CD14-positive monocyte (primary cell): Measurements from ENCODE around the gene MYOC. TPM values are rescaled to one million over a fixed set of nuclear protein-coding genes. Genes with fewer than 3 reads are reported as not detected.

Experiments used
- DNase-seq, 3 donors: peaks; one replicate each; pipeline ENCODE4 v3.0.0-alpha.2; 2011 to 2022
- H2AFZ ChIP-seq: 2 replicates; pipeline ENCODE4 v1.6.0; 2012; ENCODE audit warnings: mild to moderate bottlenecking, low read depth, low read length, inconsistent platforms; ENCODE audit not compliant: insufficient read depth, poor library complexity, severe bottlenecking
- H3K27ac ChIP-seq, 2 donors: 1 replicate in 1 of 2; 2 replicates in 1 of 2; pipeline ENCODE4 v1.5.1; 2012 to 2013; ENCODE audit warnings: low read length in 2 of 2, control low read depth in 1 of 2, inconsistent platforms in 1 of 2, low read depth in 1 of 2, mild to moderate bottlenecking in 1 of 2
- H3K27me3 ChIP-seq, 2 donors: one replicate each; pipeline versions ENCODE4 v1.6.0 to v1.6.1; 2011 to 2013; ENCODE audit warnings: low read length in 2 of 2; ENCODE audit not compliant: control insufficient read depth in 2 of 2, insufficient read depth in 2 of 2
- H3K36me3 ChIP-seq, 2 donors: replicated peaks in 1 of 2; 1 replicate in 1 of 2; 2 replicates in 1 of 2; pipeline versions ENCODE4 v1.5.1 to v1.6.1; 2012 to 2013; ENCODE audit warnings: low read length in 2 of 2, control low read depth in 1 of 2, inconsistent platforms in 1 of 2, mild to moderate bottlenecking in 1 of 2; ENCODE audit not compliant: insufficient read depth in 2 of 2, control insufficient read depth in 1 of 2
- H3K4me1 ChIP-seq, 2 donors: 1 replicate in 1 of 2; 2 replicates in 1 of 2; pipeline versions ENCODE4 v1.5.1 to v1.6.1; 2012 to 2013; ENCODE audit warnings: low read length in 2 of 2, control low read depth in 1 of 2, inconsistent platforms in 1 of 2, mild to moderate bottlenecking in 1 of 2, moderate library complexity in 1 of 2; ENCODE audit not compliant: insufficient read depth in 2 of 2, control insufficient read depth in 1 of 2
- H3K4me2 ChIP-seq: replicated peaks from 2 replicates; pipeline ENCODE3; 2012; ENCODE audit warnings: low read length, moderate library complexity, mild to moderate bottlenecking; ENCODE audit not compliant: poor library complexity, severe bottlenecking; ENCODE audit errors: extremely low read depth
- H3K4me3 ChIP-seq, 3 experiments: fragments of 200-600 bp in 1 of 3; sonication (generic) in 1 of 3; replicated peaks in 1 of 3; 1 replicate in 2 of 3; 2 replicates in 1 of 3; pipeline ENCODE4 v1.5.1; 2011 to 2013; ENCODE audit warnings: low read length in 3 of 3, mild to moderate bottlenecking in 3 of 3, control low read depth in 2 of 3, low read depth in 2 of 3, inconsistent platforms in 1 of 3, moderate library complexity in 1 of 3
- H3K79me2 ChIP-seq: 2 replicates; pipeline ENCODE4 v1.6.0; 2012; ENCODE audit warnings: mild to moderate bottlenecking, control low read depth, inconsistent platforms, low read length, moderate library complexity; ENCODE audit not compliant: insufficient read depth
- H3K9ac ChIP-seq: 2 replicates; pipeline ENCODE4 v1.6.0; 2017; ENCODE audit warnings: low read length, mild to moderate bottlenecking; ENCODE audit not compliant: insufficient read depth, poor library complexity, severe bottlenecking
- H3K9me3 ChIP-seq, 2 donors: replicated peaks in 1 of 2; 1 replicate in 1 of 2; 2 replicates in 1 of 2; pipeline versions ENCODE4 v1.5.1 to v1.6.1; 2012 to 2013; ENCODE audit warnings: low read length in 2 of 2, control low read depth in 1 of 2; ENCODE audit not compliant: control insufficient read depth in 1 of 2, insufficient read depth in 1 of 2
- H4K20me1 ChIP-seq: 2 replicates; pipeline ENCODE4 v1.6.0; 2012; ENCODE audit warnings: mild to moderate bottlenecking, low read length, control low read depth, moderate library complexity; ENCODE audit not compliant: insufficient read depth
- H3K27ac Mint-ChIP-seq, 7 donors: one replicate each; pipeline ENCODE4 v1.8.0; 2020; ENCODE audit warnings: mild to moderate bottlenecking in 7 of 7, mixed read lengths in 7 of 7, moderate library complexity in 6 of 7, inconsistent platforms in 2 of 7
- H3K27me3 Mint-ChIP-seq, 3 donors: one replicate each; pipeline ENCODE4 v1.8.0; 2021 to 2022; ENCODE audit warnings: low read depth in 3 of 3, mild to moderate bottlenecking in 3 of 3, mixed read lengths in 3 of 3, moderate library complexity in 3 of 3, inconsistent platforms in 1 of 3
- H3K36me3 Mint-ChIP-seq, 2 donors: one replicate each; pipeline ENCODE4 v1.8.0; 2020; ENCODE audit warnings: mixed read lengths in 2 of 2, inconsistent platforms in 1 of 2, mild to moderate bottlenecking in 1 of 2
- H3K4me1 Mint-ChIP-seq: one replicate; pipeline ENCODE4 v1.8.0; 2020; ENCODE audit warnings: mild to moderate bottlenecking, mixed read lengths
- H3K4me3 Mint-ChIP-seq, 2 donors: one replicate each; pipeline ENCODE4 v1.8.0; 2020; ENCODE audit warnings: mild to moderate bottlenecking in 2 of 2, mixed read lengths in 2 of 2, moderate library complexity in 1 of 2
- H3K9me3 Mint-ChIP-seq, 7 donors: one replicate each; pipeline ENCODE4 v1.8.0; 2020 to 2022; ENCODE audit warnings: mixed read lengths in 7 of 7, mild to moderate bottlenecking in 6 of 7, moderate library complexity in 6 of 7, inconsistent platforms in 2 of 7
- CTCF ChIP-seq: fragments of 200-600 bp; IDR thresholded peaks from one replicate; pipeline ENCODE4 v1.8.0; 2022; ENCODE audit warnings: antibody characterized with exemption, mild to moderate bottlenecking
- WGBS: methylation state at CpG from one replicate; pipeline ENCODE4 v1.1.5; 2013; ENCODE audit warnings: missing lambda C conversion rate; ENCODE audit not compliant: insufficient coverage; 5-methylcytosine and 5-hydroxymethylcytosine counted together
- intact Hi-C, 2 donors: fragments of 100-400 bp; cut with micrococcal nuclease; formaldehyde crosslinking; loops; one replicate each; pipeline versions ENCODE4 v1.15.0 to v1.15.1; 2023
- polyA plus RNA-seq, 3 donors: library from polyadenylated mRNA; depleted of rRNA in 1 of 3; unstranded in 2 of 3; stranded (reverse) in 1 of 3; fragments of 300-500 nt in 2 of 3; fragments of >200 nt in 1 of 3; fragmentation: Illumina TruSeq in 2 of 3; gene quantifications; 1 replicate in 2 of 3; 2 replicates in 1 of 3; pipeline ENCODE4 v1.2.3, GENCODE V29; 2012 to 2021

The MYOC gene
- polyA plus RNA-seq, 3 donors = not detected

GRCh38 chr1:171596119-171596518, 56.4 kb downstream of the MYOC start:
- no peak for DNase-seq
- H3K9me3 ChIP-seq = no peaks in the 10 kb centered on the region
- H3K4me1 Mint-ChIP-seq = peaks cover 29% of the 10 kb centered on the region
- no peaks in the 10 kb centered on the region for H3K27me3 Mint-ChIP-seq
- H3K27me3 ChIP-seq = no peaks in the 10 kb centered on the region
- no peak overlapping the region for H3K4me3 Mint-ChIP-seq
- H4K20me1 ChIP-seq = no peaks in the 10 kb centered on the region
- no peak overlapping the region for H3K9ac ChIP-seq
- H3K4me2 ChIP-seq = no peak overlapping the region
- intact Hi-C loops = no loop called here
- TF ChIP-seq CTCF = no peak
- no peak overlapping the region for H3K4me3 ChIP-seq
- peak overlapping the region in 3 of 7 donors; percentile 6 to 16 (median 13) for H3K27ac Mint-ChIP-seq
- H3K27ac ChIP-seq = peak overlapping the region in 1 of 2 donors; percentile 15
- H3K36me3 ChIP-seq = peaks cover 23 to 35% of the 10 kb centered on the region in 2 donors
- H3K36me3 Mint-ChIP-seq = peaks cover 25 to 35% of the 10 kb centered on the region in 2 donors
- H3K9me3 Mint-ChIP-seq = peaks cover 0 to 3% (median 2%) of the 10 kb centered on the region in 7 donors
- H3K79me2 ChIP-seq = no peaks in the 10 kb centered on the region
- H2AFZ ChIP-seq = no peak overlapping the region
- H3K4me1 ChIP-seq = peaks cover 13 to 19% of the 10 kb centered on the region in 2 donors
- WGBS = no CpG with 5 or more reads among the region's 1 CpG

- no peak overlapping the region for H3K27ac Mint-ChIP-seq
- Histone ChIP-seq H3K36me3 (peaks cover 31 to 43% of the 10 kb centered on the region in 2 donors), H3K9me3 (no peaks in the 10 kb centered on the region), H3K4me3 (no peak overlapping the region), H3K4me2 (no peak overlapping the region), H3K27ac (no peak overlapping the region), H4K20me1 (no peaks in the 10 kb centered on the region), H3K4me1 (peaks cover 13 to 19% of the 10 kb centered on the region in 2 donors), H3K27me3 (no peaks in the 10 kb centered on the region), H3K79me2 (no peaks in the 10 kb centered on the region), H2AFZ (no peak overlapping the region), H3K9ac (no peak overlapping the region)
- WGBS = no CpG with 5 or more reads among the region's 1 CpG
- TF ChIP-seq CTCF = no peak
- H3K9me3 Mint-ChIP-seq = peaks cover 0 to 3% (median 2%) of the 10 kb centered on the region in 7 donors
- H3K36me3 Mint-ChIP-seq = peaks cover 32 to 43% of the 10 kb centered on the region in 2 donors
- peaks cover 25% of the 10 kb centered on the region for H3K4me1 Mint-ChIP-seq
- intact Hi-C loops = no loop called here
- H3K4me3 Mint-ChIP-seq = no peak overlapping the region
- H3K27me3 Mint-ChIP-seq = no peaks in the 10 kb centered on the region
- DNase-seq = no peak
These were observed 57.2 kb downstream of the MYOC start for GRCh38 chr1:171595324-171595723.
